ENCODE measurements around the gene CSNK2B.

Gene CSNK2B

DNA sequence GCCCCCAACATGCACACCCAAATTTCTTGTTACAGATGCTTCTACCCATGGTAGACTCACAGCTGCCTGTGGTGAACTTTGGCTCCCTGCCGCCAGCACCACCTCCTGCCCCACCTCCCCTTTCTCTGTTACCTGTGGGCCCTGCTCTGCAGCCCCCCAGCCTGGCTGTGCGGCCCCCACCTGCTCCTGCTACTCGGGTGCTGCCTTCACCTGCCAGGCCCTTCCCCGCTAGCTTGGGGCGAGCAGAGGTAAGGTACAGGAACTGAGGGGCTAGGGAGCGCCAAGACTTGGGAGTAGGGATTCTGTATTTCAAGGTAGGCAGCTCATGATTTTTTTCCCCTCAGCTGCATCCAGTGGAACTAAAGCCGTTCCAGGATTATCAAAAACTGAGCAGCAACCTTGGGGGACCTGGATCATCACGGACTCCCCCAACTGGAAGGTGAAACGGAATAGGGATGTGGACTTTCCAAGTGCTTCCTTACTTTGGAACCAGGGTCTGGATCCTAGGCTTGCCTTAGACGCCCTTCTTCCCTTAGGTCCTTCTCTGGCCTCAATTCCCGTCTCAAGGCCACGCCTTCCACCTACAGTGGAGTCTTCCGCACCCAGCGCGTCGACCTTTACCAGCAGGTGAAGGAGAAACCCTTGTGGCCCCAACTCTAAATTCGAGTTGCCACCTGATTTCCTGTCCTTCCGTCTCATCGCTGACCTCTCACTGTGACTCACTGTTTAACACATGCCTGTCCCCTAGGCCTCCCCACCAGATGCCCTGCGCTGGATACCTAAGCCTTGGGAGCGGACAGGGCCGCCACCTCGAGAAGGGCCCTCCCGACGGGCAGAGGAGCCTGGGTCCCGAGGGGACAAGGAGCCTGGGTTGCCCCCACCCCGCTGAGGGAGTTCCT, 28.9 kb upstream of the CSNK2B start:
- Histone ChIP-seq H3K9me3 (ENCODE audit: control insufficient read depth, low read length) (no peaks in the 10 kb centered on the region), H3K27me3 (ENCODE audit: control insufficient read depth, insufficient read depth, low read length, poor library complexity, severe bottlenecking) (no peaks in the 10 kb centered on the region), H3K4me1 (ENCODE audit: control insufficient read depth, insufficient read depth, low read length) (no peaks in the 10 kb centered on the region), H3K27ac (ENCODE audit: insufficient read depth, low read depth, low read length, poor library complexity, severe bottlenecking) (peak overlapping the region; percentile 16), H3K36me3 (ENCODE audit: control insufficient read depth, insufficient read depth, low read length) (peaks cover 72% of the 10 kb centered on the region), H3K4me3 (ENCODE audit: insufficient read depth, low read depth, low read length) (no peak overlapping the region)
- 90% methylated on average over 27 of the region's 27 CpGs for WGBS, 2 experiments

DNA sequence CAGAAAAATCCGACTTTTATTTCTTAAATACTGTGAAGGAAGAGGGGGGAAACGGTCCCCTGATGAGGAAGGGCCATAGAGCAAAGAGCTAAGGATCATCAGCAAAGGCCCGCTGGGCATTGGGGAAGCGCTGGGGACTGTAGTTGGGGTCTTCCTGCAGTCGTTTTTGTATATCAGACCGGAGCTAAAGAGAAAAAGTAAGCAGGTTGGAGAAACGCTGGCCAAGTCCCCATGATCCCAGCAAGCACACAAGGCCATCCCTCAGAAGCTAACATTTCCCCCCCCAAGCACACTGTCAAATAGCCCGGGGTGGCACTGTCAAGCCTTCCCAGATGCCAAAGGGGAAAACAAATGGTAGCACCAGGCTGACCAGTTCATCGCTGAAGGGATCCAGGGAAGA, 26.8 kb upstream of the CSNK2B start:
- WGBS, 2 experiments = 92 to 95% methylated on average over 9 of the region's 9 CpGs
- Histone ChIP-seq H3K4me3 (ENCODE audit: insufficient read depth, low read depth, low read length) (no peak overlapping the region), H3K27me3 (ENCODE audit: control insufficient read depth, insufficient read depth, low read length, poor library complexity, severe bottlenecking) (no peaks in the 10 kb centered on the region), H3K9me3 (ENCODE audit: control insufficient read depth, low read length) (no peaks in the 10 kb centered on the region), H3K4me1 (ENCODE audit: control insufficient read depth, insufficient read depth, low read length) (no peaks in the 10 kb centered on the region), H3K27ac (ENCODE audit: insufficient read depth, low read depth, low read length, poor library complexity, severe bottlenecking) (peak overlapping the region; percentile 36), H3K36me3 (ENCODE audit: control insufficient read depth, insufficient read depth, low read length) (peaks cover 66% of the 10 kb centered on the region)

DNA sequence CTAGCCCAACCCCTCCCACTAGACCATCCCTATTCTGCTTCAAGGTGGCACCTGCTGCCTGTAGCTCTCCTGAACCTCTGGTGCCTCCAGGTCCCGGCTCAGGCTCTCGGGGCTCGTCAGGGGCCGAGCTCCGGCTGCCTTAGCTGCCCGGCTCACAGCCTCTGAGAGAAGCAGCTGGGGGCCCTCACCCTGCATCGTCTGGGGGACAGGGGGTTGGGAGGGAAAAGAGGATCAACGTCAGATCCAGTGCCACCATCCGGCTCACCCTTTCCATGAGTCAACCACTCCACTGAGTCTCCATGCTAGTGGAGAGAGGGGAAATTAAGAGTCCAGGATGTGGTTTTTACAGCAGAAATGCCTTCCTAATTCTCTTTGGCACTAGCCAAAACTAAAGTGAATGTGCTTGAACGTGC, 26.4 kb upstream of the CSNK2B start:
- H3K27ac ChIP-seq (ENCODE audit: insufficient read depth, low read depth, low read length, poor library complexity, severe bottlenecking) = no peak overlapping the region
- no peaks in the 10 kb centered on the region for H3K27me3 ChIP-seq (ENCODE audit: control insufficient read depth, insufficient read depth, low read length, poor library complexity, severe bottlenecking)
- no peaks in the 10 kb centered on the region for H3K9me3 ChIP-seq (ENCODE audit: control insufficient read depth, low read length)
- H3K36me3 ChIP-seq (ENCODE audit: control insufficient read depth, insufficient read depth, low read length) = peaks cover 66% of the 10 kb centered on the region
- 94 to 96% methylated on average over 10 of the region's 10 CpGs for whole genome bisulfite sequencing, 2 experiments
- H3K4me3 ChIP-seq (ENCODE audit: insufficient read depth, low read depth, low read length) = no peak overlapping the region
- no peaks in the 10 kb centered on the region for H3K4me1 ChIP-seq (ENCODE audit: control insufficient read depth, insufficient read depth, low read length)

DNA sequence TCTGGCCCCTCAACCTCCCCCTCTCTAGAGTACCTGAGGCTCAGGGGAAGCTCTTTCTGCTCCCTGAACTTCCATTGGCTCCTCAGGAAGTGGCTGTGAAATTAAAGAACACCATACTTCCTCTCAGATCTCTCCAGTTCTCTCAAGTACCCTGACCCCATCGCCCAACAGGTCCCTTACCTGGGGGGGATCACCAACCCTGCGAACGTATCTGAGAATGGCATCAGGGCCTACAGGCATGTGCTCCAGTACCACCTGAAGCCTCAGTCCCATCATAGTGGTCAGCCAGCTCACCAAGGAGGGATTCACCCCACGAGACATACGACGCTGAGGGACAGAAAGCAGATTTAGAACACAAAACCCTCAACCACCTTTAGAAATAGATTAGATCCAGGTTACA, 25.3 kb upstream of the CSNK2B start:
- H3K27me3 ChIP-seq (ENCODE audit: control insufficient read depth, insufficient read depth, low read length, poor library complexity, severe bottlenecking) = no peaks in the 10 kb centered on the region
- no peaks in the 10 kb centered on the region for H3K9me3 ChIP-seq (ENCODE audit: control insufficient read depth, low read length)
- H3K27ac ChIP-seq (ENCODE audit: insufficient read depth, low read depth, low read length, poor library complexity, severe bottlenecking) = no peak overlapping the region
- 98% methylated on average over 4 to 6 of the region's 6 CpGs for WGBS, 2 experiments
- H3K4me1 ChIP-seq (ENCODE audit: control insufficient read depth, insufficient read depth, low read length) = no peaks in the 10 kb centered on the region
- no peak overlapping the region for H3K4me3 ChIP-seq (ENCODE audit: insufficient read depth, low read depth, low read length)
- H3K36me3 ChIP-seq (ENCODE audit: control insufficient read depth, insufficient read depth, low read length) = peaks cover 64% of the 10 kb centered on the region

DNA sequence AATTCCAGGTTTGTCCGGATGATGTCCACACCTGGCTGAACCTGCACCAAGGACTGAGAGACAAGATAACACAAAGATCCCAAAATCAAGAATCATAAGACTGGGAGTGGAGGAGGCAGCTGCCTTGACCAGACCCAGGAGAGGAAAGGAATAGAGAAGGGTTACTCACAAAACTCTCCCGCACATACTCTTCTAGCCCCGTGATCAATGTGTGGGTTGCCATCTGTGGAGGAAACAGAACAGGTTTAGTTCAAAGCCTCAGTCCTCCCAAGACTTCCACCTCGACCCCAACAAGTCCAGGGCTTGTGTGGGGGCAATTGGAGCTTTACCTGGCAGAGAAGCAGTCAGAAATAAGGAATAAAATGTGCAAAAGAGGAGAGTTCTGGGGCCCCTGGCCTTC, 24.5 kb upstream of the CSNK2B start:
- no peak overlapping the region for H3K27ac ChIP-seq (ENCODE audit: insufficient read depth, low read depth, low read length, poor library complexity, severe bottlenecking)
- 96 to 97% methylated on average over 4 of the region's 4 CpGs for WGBS, 2 experiments
- no peaks in the 10 kb centered on the region for H3K9me3 ChIP-seq (ENCODE audit: control insufficient read depth, low read length)
- no peaks in the 10 kb centered on the region for H3K4me1 ChIP-seq (ENCODE audit: control insufficient read depth, insufficient read depth, low read length)
- H3K36me3 ChIP-seq (ENCODE audit: control insufficient read depth, insufficient read depth, low read length) = peaks cover 60% of the 10 kb centered on the region
- no peaks in the 10 kb centered on the region for H3K27me3 ChIP-seq (ENCODE audit: control insufficient read depth, insufficient read depth, low read length, poor library complexity, severe bottlenecking)
- no peak overlapping the region for H3K4me3 ChIP-seq (ENCODE audit: insufficient read depth, low read depth, low read length)

DNA sequence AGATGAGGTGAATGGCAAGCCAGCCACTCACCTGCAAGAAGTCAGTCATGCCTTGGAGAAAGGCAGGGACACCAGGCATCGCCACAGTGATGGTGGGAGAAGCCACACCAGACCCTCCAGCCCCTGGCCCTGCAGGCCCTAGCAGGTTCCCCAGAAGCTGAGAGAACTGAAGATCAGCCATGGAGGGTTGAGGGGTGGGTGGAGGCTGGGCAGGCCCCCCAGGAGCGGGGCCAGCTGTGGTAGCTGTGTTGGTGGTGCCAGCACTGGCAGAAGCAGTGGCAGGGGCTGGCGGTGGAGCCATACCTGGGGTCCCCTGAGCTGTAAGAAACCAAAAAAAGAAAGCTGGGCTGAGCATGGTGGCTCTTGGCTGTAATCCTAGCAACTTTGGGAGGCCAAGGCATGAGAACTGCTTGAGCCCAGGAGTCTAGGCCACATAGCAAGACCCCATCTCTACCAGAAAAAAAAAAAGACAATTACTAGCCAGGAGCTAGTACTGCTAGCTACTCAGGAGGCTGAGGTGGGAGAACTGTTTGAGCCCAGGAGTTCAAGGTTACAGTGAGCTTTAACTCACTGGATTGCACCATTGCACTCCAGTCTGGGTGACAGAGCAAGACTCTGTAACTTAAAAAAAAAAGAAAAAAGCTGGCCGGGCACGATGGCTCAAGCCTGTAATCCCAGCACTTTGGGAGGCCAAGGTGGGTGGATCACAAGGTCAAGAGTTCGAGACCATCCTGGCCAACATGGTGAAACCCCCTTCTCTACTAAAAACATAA, 22.9 kb upstream of the CSNK2B start:
- no peak overlapping the region for H3K4me3 ChIP-seq (ENCODE audit: insufficient read depth, low read depth, low read length)
- 93 to 96% methylated on average over 6 of the region's 6 CpGs for WGBS, 2 experiments

DNA sequence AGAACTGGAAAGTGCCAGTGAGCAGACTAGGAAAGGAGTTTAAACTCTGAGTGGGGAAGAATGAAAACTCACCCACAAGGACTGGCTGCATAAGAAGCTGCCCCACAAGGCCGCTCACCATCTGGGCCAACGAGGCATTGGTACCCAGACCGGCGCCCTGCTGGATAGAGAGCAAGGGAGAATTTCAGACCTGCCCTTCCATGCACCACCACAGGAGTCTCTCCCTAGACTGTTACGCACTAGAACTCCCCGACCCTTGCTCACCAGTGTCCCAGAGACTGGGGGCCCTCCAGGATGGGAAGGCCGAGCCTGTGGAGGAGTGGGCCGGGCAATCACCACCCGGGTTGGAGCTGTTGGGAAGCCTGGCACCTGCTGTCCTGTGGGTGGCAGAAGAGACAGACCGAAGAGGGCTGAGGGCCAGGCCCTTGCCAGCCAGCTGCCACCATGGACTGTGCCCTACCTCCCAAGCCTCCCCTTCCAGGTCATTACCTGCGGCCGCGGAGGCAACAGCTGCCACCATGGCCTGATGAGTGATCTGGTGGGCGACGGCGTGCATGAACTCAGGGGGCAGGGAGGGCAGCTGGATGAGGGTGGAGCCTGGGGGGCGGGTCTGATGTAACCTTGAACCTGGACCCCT, 21.9 kb upstream of the CSNK2B start:
- Histone ChIP-seq H3K9me3 (ENCODE audit: control insufficient read depth, low read length) (no peaks in the 10 kb centered on the region), H3K27ac (ENCODE audit: insufficient read depth, low read depth, low read length, poor library complexity, severe bottlenecking) (no peak overlapping the region), H3K36me3 (ENCODE audit: control insufficient read depth, insufficient read depth, low read length) (peaks cover 72% of the 10 kb centered on the region), H3K4me3 (ENCODE audit: insufficient read depth, low read depth, low read length) (no peak overlapping the region), H3K4me1 (ENCODE audit: control insufficient read depth, insufficient read depth, low read length) (no peaks in the 10 kb centered on the region), H3K27me3 (ENCODE audit: control insufficient read depth, insufficient read depth, low read length, poor library complexity, severe bottlenecking) (no peaks in the 10 kb centered on the region)
- WGBS, 2 experiments = 96% methylated on average over 17 of the region's 17 CpGs

More for the DNA sequence above, 22.9 kb upstream of the CSNK2B start:
- H3K4me1 ChIP-seq (ENCODE audit: control insufficient read depth, insufficient read depth, low read length) = no peaks in the 10 kb centered on the region
- H3K27me3 ChIP-seq (ENCODE audit: control insufficient read depth, insufficient read depth, low read length, poor library complexity, severe bottlenecking) = no peaks in the 10 kb centered on the region
- H3K9me3 ChIP-seq (ENCODE audit: control insufficient read depth, low read length) = no peaks in the 10 kb centered on the region
- H3K36me3 ChIP-seq (ENCODE audit: control insufficient read depth, insufficient read depth, low read length) = peaks cover 62% of the 10 kb centered on the region
- no peak overlapping the region for H3K27ac ChIP-seq (ENCODE audit: insufficient read depth, low read depth, low read length, poor library complexity, severe bottlenecking)

DNA sequence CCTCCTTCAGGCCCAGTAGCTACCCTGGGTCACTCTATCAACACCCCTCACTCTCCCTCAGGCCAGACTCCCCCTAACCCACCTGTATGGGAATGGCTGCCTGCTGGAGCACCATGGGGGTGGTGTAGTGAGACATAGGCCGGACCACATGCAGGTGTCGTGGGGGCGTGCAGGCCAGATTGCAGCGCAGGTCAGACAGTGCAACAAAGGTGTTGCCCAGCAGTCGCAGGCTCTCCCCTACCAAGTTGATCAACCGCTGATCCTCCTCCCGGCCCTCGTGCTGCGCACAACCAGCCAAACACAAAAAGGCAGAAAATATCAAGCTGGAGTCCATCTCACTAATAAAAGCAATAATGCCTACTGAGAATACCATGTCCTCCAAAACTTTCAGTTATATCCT, 20.6 kb upstream of the CSNK2B start:
- no peaks in the 10 kb centered on the region for H3K27me3 ChIP-seq (ENCODE audit: control insufficient read depth, insufficient read depth, low read length, poor library complexity, severe bottlenecking)
- no peaks in the 10 kb centered on the region for H3K4me1 ChIP-seq (ENCODE audit: control insufficient read depth, insufficient read depth, low read length)
- no peak overlapping the region for H3K4me3 ChIP-seq (ENCODE audit: insufficient read depth, low read depth, low read length)
- no peak overlapping the region for H3K27ac ChIP-seq (ENCODE audit: insufficient read depth, low read depth, low read length, poor library complexity, severe bottlenecking)
- 97 to 98% methylated on average over 9 of the region's 9 CpGs for WGBS, 2 experiments
- H3K36me3 ChIP-seq (ENCODE audit: control insufficient read depth, insufficient read depth, low read length) = peaks cover 78% of the 10 kb centered on the region
- H3K9me3 ChIP-seq (ENCODE audit: control insufficient read depth, low read length) = no peaks in the 10 kb centered on the region

DNA sequence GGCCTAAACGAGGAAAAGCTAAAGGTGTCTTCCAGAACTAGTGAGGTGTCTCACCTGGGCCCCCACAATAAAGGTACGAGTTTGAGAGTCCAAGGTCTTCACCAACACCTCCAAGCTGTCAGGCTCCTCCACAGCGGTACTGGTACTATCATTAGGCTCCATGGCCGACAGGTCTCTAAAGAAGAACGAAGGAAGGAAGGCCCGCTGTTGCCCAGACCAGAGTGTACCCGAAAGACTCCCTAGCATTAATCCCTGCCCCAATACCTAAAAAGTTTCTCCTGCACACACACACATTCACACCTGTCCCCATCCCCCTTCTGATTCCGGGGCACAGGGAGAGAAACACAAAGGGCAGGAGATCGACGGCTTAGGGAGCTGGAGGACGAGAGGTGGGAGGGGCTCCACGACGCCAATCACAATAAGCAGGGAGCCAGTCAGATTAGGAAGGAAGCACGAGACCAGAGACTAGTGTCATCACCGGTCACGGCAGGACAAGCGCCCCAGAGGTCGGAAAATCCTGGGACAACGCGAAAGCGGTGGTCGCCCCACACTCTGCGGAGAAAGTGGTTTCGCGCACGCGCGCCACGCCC, 14.2 kb upstream of the CSNK2B start:
- H3K36me3 ChIP-seq (ENCODE audit: control insufficient read depth, insufficient read depth, low read length) = peaks cover 27% of the 10 kb centered on the region
- peak overlapping the region; percentile 92 for H3K4me3 ChIP-seq (ENCODE audit: insufficient read depth, low read depth, low read length)
- peak overlapping the region; percentile 99 for H3K27ac ChIP-seq (ENCODE audit: insufficient read depth, low read depth, low read length, poor library complexity, severe bottlenecking)
- H3K27me3 ChIP-seq (ENCODE audit: control insufficient read depth, insufficient read depth, low read length, poor library complexity, severe bottlenecking) = no peaks in the 10 kb centered on the region
- WGBS, 2 experiments = 4 to 5% methylated on average over 29 of the region's 29 CpGs
- peaks cover 10% of the 10 kb centered on the region for H3K4me1 ChIP-seq (ENCODE audit: control insufficient read depth, insufficient read depth, low read length)
- no peaks in the 10 kb centered on the region for H3K9me3 ChIP-seq (ENCODE audit: control insufficient read depth, low read length)

Data from ectodermal cell (in vitro differentiated cells).